OCI-LY1 (cell line): ENCODE results near the gene AKR7A2.

ENCODE experiments used
- CTCF ChIP-seq: fragments of 200-600 bp; sonication (generic), shearing (Covaris generic); IDR thresholded peaks from 2 replicates; pipeline ENCODE4 v1.5.1; 2017; ENCODE audit warnings: mild to moderate bottlenecking, antibody characterized with exemption, low read length, moderate library complexity, mixed read lengths
- EZH2 ChIP-seq: fragments of 200-600 bp; sonication (generic), shearing (Covaris generic); IDR thresholded peaks from 2 replicates; pipeline ENCODE4 v1.8.0; 2017; ENCODE audit warnings: borderline replicate concordance, mixed run types, mild to moderate bottlenecking, antibody characterized with exemption, low read length, moderate library complexity, mixed read lengths

DNA sequence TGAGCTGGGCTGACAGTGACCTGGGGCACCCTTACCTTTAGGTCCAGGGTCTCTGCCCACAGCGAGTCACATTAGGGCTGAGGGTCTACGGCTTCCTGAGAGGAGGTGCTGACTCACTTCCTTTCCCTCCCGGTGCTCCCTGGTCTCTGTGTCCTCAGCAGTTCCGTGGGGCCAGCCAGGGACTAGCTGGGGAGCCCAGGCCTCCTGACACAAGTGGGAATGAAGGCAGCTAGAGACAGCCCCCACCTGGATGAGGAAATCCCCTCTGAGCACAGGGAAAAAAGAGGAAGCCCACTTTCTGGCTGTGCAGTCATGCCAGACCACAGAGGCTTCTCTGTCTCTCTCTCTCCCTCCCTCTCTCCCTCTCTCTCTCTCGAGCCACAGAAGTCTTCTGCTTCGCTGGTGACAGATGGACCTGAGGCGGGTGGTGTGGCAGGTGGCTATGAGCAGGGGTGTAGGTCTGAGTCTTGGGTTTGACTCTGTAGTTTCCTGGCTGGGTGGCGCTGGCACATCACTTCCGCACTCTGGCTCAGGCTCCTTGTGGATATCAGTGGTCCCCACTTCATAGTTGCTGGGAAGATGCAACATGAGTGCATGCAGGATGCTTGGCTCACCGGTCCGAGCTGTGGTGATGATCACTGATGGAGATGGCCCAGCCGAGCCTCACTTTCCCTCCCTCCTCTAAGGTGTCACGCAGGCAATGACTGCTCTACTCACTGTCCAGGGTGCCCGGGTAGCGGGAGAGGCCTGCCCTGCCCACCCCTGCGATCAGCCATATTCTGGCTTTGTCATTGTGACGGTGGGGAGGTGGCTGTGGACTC lies 3.6 kb upstream of the AKR7A2 start:
- TF ChIP-seq CTCF: no peak; the same call in 1 of the 2 replicates
- TF ChIP-seq EZH2: no peak
